ENCODE results near the gene CHST2. TPM values are rescaled to one million over a fixed set of nuclear protein-coding genes. Genes with fewer than 3 reads are reported as not detected.

The CHST2 gene
- total RNA-seq, 3 donors from 2014 or later = 4.8 to 5.0 (median 4.9) TPM

- Mint-ChIP-seq H3K4me1 (ENCODE audit: low read depth) (peaks cover 20% of the 10 kb centered on the region), H3K27me3 (ENCODE audit: low read depth) (peaks cover 5% of the 10 kb centered on the region), H3K4me3 (peak overlapping the region; percentile 89), H3K36me3 (ENCODE audit: insufficient read depth) (no peaks in the 10 kb centered on the region), H3K9me3 (no peaks in the 10 kb centered on the region)
- DNase-seq (no peak), ATAC-seq (no peak)
Observed at GRCh38 chr3:143118630-143119008, 952 bp upstream of the CHST2 start.

- Mint-ChIP-seq H3K9me3 (no peaks in the 10 kb centered on the region), H3K36me3 (ENCODE audit: insufficient read depth) (no peaks in the 10 kb centered on the region), H3K4me3 (peak overlapping the region; percentile 84), H3K4me1 (ENCODE audit: low read depth) (peaks cover 32% of the 10 kb centered on the region), H3K27me3 (ENCODE audit: low read depth) (no peaks in the 10 kb centered on the region)
- peak; percentile 15 for ATAC-seq
- peak; percentile 9 for DNase-seq
Observed at GRCh38 chr3:143119974-143120715, 574 bp downstream of the CHST2 start.

GRCh38 chr3:143120716-143121240, 1.2 kb downstream of the CHST2 start:
- Mint-ChIP-seq H3K4me3 (peak overlapping the region; percentile 67), H3K36me3 (ENCODE audit: insufficient read depth) (no peaks in the 10 kb centered on the region), H3K4me1 (ENCODE audit: low read depth) (peaks cover 38% of the 10 kb centered on the region), H3K9me3 (no peaks in the 10 kb centered on the region), H3K27me3 (ENCODE audit: low read depth) (no peaks in the 10 kb centered on the region)
- ATAC-seq = peak; percentile 25 to 32
- DNase-seq = peak; percentile 16

- Mint-ChIP-seq H3K36me3 (ENCODE audit: insufficient read depth) (no peaks in the 10 kb centered on the region), H3K4me1 (ENCODE audit: low read depth) (peaks cover 42% of the 10 kb centered on the region), H3K27me3 (ENCODE audit: low read depth) (no peaks in the 10 kb centered on the region), H3K9me3 (no peaks in the 10 kb centered on the region), H3K4me3 (peak overlapping the region; percentile 67)
- ATAC-seq = peak; percentile 23 to 27
- peak; percentile 66 for DNase-seq
Observed at GRCh38 chr3:143121241-143122088, 1.9 kb downstream of the CHST2 start.

GRCh38 chr3:143122089-143122430, 2.5 kb downstream of the CHST2 start:
- H3K27me3 Mint-ChIP-seq (ENCODE audit: low read depth) = no peaks in the 10 kb centered on the region
- DNase-seq (peak; percentile 4), ATAC-seq (no peak)
- H3K36me3 Mint-ChIP-seq (ENCODE audit: insufficient read depth) = no peaks in the 10 kb centered on the region
- no peaks in the 10 kb centered on the region for H3K9me3 Mint-ChIP-seq
- H3K4me3 Mint-ChIP-seq = peak overlapping the region; percentile 67
- peaks cover 43% of the 10 kb centered on the region for H3K4me1 Mint-ChIP-seq (ENCODE audit: low read depth)

- no peaks in the 10 kb centered on the region for H3K9me3 Mint-ChIP-seq
- H3K4me1 Mint-ChIP-seq (ENCODE audit: low read depth) = peaks cover 45% of the 10 kb centered on the region
- H3K36me3 Mint-ChIP-seq (ENCODE audit: insufficient read depth) = no peaks in the 10 kb centered on the region
- H3K4me3 Mint-ChIP-seq = peak overlapping the region; percentile 57
- ATAC-seq (no peak), DNase-seq (no peak)
- H3K27me3 Mint-ChIP-seq (ENCODE audit: low read depth) = no peaks in the 10 kb centered on the region
Observed at GRCh38 chr3:143122608-143123352, 3.2 kb downstream of the CHST2 start.

- DNase-seq = no peak
Observed at GRCh38 chr3:143123353-143123984, 3.9 kb downstream of the CHST2 start.

GRCh38 chr3:143124601-143125520, 5.3 kb downstream of the CHST2 start:
- Mint-ChIP-seq H3K4me1 (ENCODE audit: low read depth) (peaks cover 44% of the 10 kb centered on the region), H3K4me3 (no peak overlapping the region), H3K9me3 (no peaks in the 10 kb centered on the region), H3K36me3 (ENCODE audit: insufficient read depth) (no peaks in the 10 kb centered on the region), H3K27me3 (ENCODE audit: low read depth) (no peaks in the 10 kb centered on the region)
- DNase-seq = no peak
- no peak for ATAC-seq

More at GRCh38 chr3:143123353-143123984, 3.9 kb downstream of the CHST2 start:
- no peak for ATAC-seq
- H3K9me3 Mint-ChIP-seq = no peaks in the 10 kb centered on the region
- peaks cover 46% of the 10 kb centered on the region for H3K4me1 Mint-ChIP-seq (ENCODE audit: low read depth)
- no peaks in the 10 kb centered on the region for H3K27me3 Mint-ChIP-seq (ENCODE audit: low read depth)
- H3K36me3 Mint-ChIP-seq (ENCODE audit: insufficient read depth) = no peaks in the 10 kb centered on the region
- peak overlapping the region; percentile 57 for H3K4me3 Mint-ChIP-seq

GRCh38 chr3:143127801-143128200, 8.2 kb downstream of the CHST2 start:
- peaks cover 40% of the 10 kb centered on the region for H3K4me1 Mint-ChIP-seq (ENCODE audit: low read depth)
- H3K9me3 Mint-ChIP-seq = no peaks in the 10 kb centered on the region
- ATAC-seq (no peak), DNase-seq (no peak)
- H3K4me3 Mint-ChIP-seq = no peak overlapping the region
- no peaks in the 10 kb centered on the region for H3K27me3 Mint-ChIP-seq (ENCODE audit: low read depth)
- H3K36me3 Mint-ChIP-seq (ENCODE audit: insufficient read depth) = no peaks in the 10 kb centered on the region

GRCh38 chr3:143128227-143128955, 8.8 kb downstream of the CHST2 start:
- Mint-ChIP-seq H3K36me3 (ENCODE audit: insufficient read depth) (no peaks in the 10 kb centered on the region), H3K27me3 (ENCODE audit: low read depth) (no peaks in the 10 kb centered on the region), H3K4me1 (ENCODE audit: low read depth) (peaks cover 36% of the 10 kb centered on the region), H3K4me3 (no peak overlapping the region), H3K9me3 (no peaks in the 10 kb centered on the region)
- ATAC-seq (no peak), DNase-seq (no peak)

- Mint-ChIP-seq H3K27me3 (ENCODE audit: low read depth) (no peaks in the 10 kb centered on the region), H3K36me3 (ENCODE audit: insufficient read depth) (no peaks in the 10 kb centered on the region), H3K9me3 (no peaks in the 10 kb centered on the region), H3K4me1 (ENCODE audit: low read depth) (peaks cover 11% of the 10 kb centered on the region), H3K4me3 (no peak overlapping the region)
- ATAC-seq = no peak
- DNase-seq = no peak
Observed at GRCh38 chr3:143132246-143132980, 12.8 kb downstream of the CHST2 start.

GRCh38 chr3:143134471-143134870, 14.9 kb downstream of the CHST2 start:
- H3K4me3 Mint-ChIP-seq = no peak overlapping the region
- H3K4me1 Mint-ChIP-seq (ENCODE audit: low read depth) = peaks cover 11% of the 10 kb centered on the region
- no peaks in the 10 kb centered on the region for H3K27me3 Mint-ChIP-seq (ENCODE audit: low read depth)
- DNase-seq (no peak), ATAC-seq (no peak)
- H3K9me3 Mint-ChIP-seq = no peaks in the 10 kb centered on the region
- no peaks in the 10 kb centered on the region for H3K36me3 Mint-ChIP-seq (ENCODE audit: insufficient read depth)
